Measurements from ENCODE around the gene SIDT1. TPM values are rescaled to one million over a fixed set of nuclear protein-coding genes. Genes with fewer than 3 reads are reported as not detected.

The SIDT1 gene
- total RNA-seq, 1 experiment from 2014 or later = not detected

- Histone ChIP-seq H2BK15ac (ENCODE audit: low read depth, low read length) (no peak overlapping the region), H3T11ph (ENCODE audit: low read length) (no peak overlapping the region), H4K20me1 (ENCODE audit: control insufficient read depth, insufficient read depth, insufficient read length) (no peaks in the 10 kb centered on the region), H3K9me3 (ENCODE audit: control insufficient read depth, low read depth, low read length) (no peaks in the 10 kb centered on the region), H3K56ac (ENCODE audit: insufficient read length, low read depth, low read length) (no peak overlapping the region), H2BK120ac (ENCODE audit: low read depth, low read length, poor library complexity, severe bottlenecking) (no peak overlapping the region), H3K79me1 (ENCODE audit: insufficient read depth, low read depth, low read length, poor library complexity, severe bottlenecking) (no peaks in the 10 kb centered on the region), H4K8ac (replicated peaks; ENCODE audit: insufficient read length, low read depth, low read length) (no peak overlapping the region), H3K9ac (ENCODE audit: extremely low read depth, insufficient read length, low read length) (no peak overlapping the region), H4K5ac (ENCODE audit: insufficient read length, low read depth, low read length) (no peak overlapping the region), H3K23me2 (ENCODE audit: insufficient read length, low read depth, low read length, poor library complexity, severe bottlenecking) (peaks cover 13% of the 10 kb centered on the region), H2AK5ac (ENCODE audit: insufficient read length, low read length) (no peak overlapping the region), H3K4me1 (ENCODE audit: insufficient read depth, low read length) (no peaks in the 10 kb centered on the region), H2AFZ (ENCODE audit: low read length) (no peak overlapping the region), H3K79me2 (ENCODE audit: insufficient read depth, low read length) (no peaks in the 10 kb centered on the region), H3K14ac (ENCODE audit: insufficient read depth, low read length) (no peak overlapping the region), H2BK5ac (ENCODE audit: insufficient read length, low read length) (no peak overlapping the region), H4K91ac (ENCODE audit: insufficient read length, low read depth, low read length) (no peak overlapping the region), H3K4ac (ENCODE audit: low read depth, low read length) (no peak overlapping the region), H3K23ac (ENCODE audit: insufficient read length, low read depth, low read length) (no peak overlapping the region), H3K27ac (ENCODE audit: insufficient read length, low read depth, low read length) (no peak overlapping the region), H3K18ac (ENCODE audit: insufficient read length, low read depth, low read length) (no peak overlapping the region), H3K27me3 (ENCODE audit: insufficient read depth, low read length) (peaks cover 28% of the 10 kb centered on the region), H2BK20ac (ENCODE audit: low read depth, low read length, poor library complexity, severe bottlenecking) (no peak overlapping the region), H2BK12ac (ENCODE audit: insufficient read length, low read depth, low read length) (no peak overlapping the region), H3K4me2 (ENCODE audit: insufficient read depth, insufficient read length, low read length) (no peak overlapping the region)
- Mint-ChIP-seq H3K27me3 (ENCODE audit: low read depth) (peaks cover 41% of the 10 kb centered on the region), H3K4me1 (peaks cover 12 to 13% of the 10 kb centered on the region in 2 experiments), H3K36me3 (ENCODE audit: insufficient read depth in 1 of 3, low read depth in 3 of 3) (peaks cover 0 to 3% (median 0%) of the 10 kb centered on the region in 3 experiments; a peak in 1 of 7 replicates), H3K4me3 (no peak overlapping the region), H3K27ac (no peak overlapping the region), H3K9me3 (no peaks in the 10 kb centered on the region)
- no peak for DNase-seq
- TF ChIP-seq CTCF (conservative IDR thresholded peaks at IDR 0.05) = no peak
Measured at GRCh38 chr3:113537155-113537554, 4.8 kb downstream of the SIDT1 start.

Measured in H9 (cell line).